ENCODE measurements around the gene TRPM4.
A peak's percentile ranks its signal among the peaks of the same experiment; 100 is the strongest.
"Not testable (repeated sequence)": the region's sequence is repeated elsewhere in the genome, so short reads cannot be mapped to it uniquely, and the experiment has no call there.

TRPM4 gene

GRCh38 chr19:49157445-49158224 lies at the start of gene TRPM4:
TSS of gene TRPM4 (plus strand) at chr19:49157792. CDS start at chr19:49157867, 75 bp downstream.
- DNase-seq (ENCODE audit: low read depth in 2 of 2), result peak in 1 of 2 donors; percentile 51

GRCh38 chr19:49109051-49109450 lies 48.5 kb upstream of the TRPM4 start:
- no peak for DNase-seq (ENCODE audit: low read depth in 2 of 2)

- no peak for DNase-seq (ENCODE audit: low read depth in 2 of 2)
These were observed 47.9 kb upstream of the TRPM4 start for GRCh38 chr19:49109569-49110233.

- DNase-seq (ENCODE audit: low read depth in 2 of 2), result no peak
These were observed 47.0 kb upstream of the TRPM4 start for GRCh38 chr19:49110567-49110966.

GRCh38 chr19:49111218-49111998 lies 46.2 kb upstream of the TRPM4 start:
- no peak for DNase-seq (ENCODE audit: low read depth in 2 of 2)

GRCh38 chr19:49113762-49114629 lies 43.6 kb upstream of the TRPM4 start, which contains the start of gene LIN7B:
TSS of gene LIN7B (plus strand) at chr19:49114370. CDS start at chr19:49114405, 35 bp downstream.
- DNase-seq (ENCODE audit: low read depth in 2 of 2), result peak; percentile 33 to 67

- DNase-seq (ENCODE audit: low read depth in 2 of 2), result peak; percentile 42
These were observed 42.8 kb upstream of the TRPM4 start for GRCh38 chr19:49114630-49115363.

GRCh38 chr19:49116544-49116943 lies 41.0 kb upstream of the TRPM4 start:
- no peak for DNase-seq (ENCODE audit: low read depth in 2 of 2)

GRCh38 chr19:49117677-49118564 lies 39.7 kb upstream of the TRPM4 start:
- no peak for DNase-seq (ENCODE audit: low read depth in 2 of 2)

GRCh38 chr19:49118565-49119410 lies 38.8 kb upstream of the TRPM4 start, which contains the start of gene C19orf73:
TSS of gene C19orf73 (minus strand) at chr19:49119143. CDS start at chr19:49119022, 121 bp downstream.
- peak; percentile 92 for DNase-seq (ENCODE audit: low read depth in 2 of 2)

- no peak for DNase-seq (ENCODE audit: low read depth in 2 of 2)
These were observed 37.9 kb upstream of the TRPM4 start, which contains the start of gene PPFIA3 for GRCh38 chr19:49119411-49120324. TSS of gene PPFIA3 (plus strand) at chr19:49119544. CDS start at chr19:49127874, 8,330 bp downstream.

- no peak for DNase-seq (ENCODE audit: low read depth in 2 of 2)
These were observed 37.3 kb upstream of the TRPM4 start for GRCh38 chr19:49120325-49120683.

- no peak for DNase-seq (ENCODE audit: low read depth in 2 of 2)
These were observed 36.7 kb upstream of the TRPM4 start for GRCh38 chr19:49120868-49121267.

- DNase-seq (ENCODE audit: low read depth in 2 of 2), result not testable (repeated sequence)
These were observed 35.8 kb upstream of the TRPM4 start for GRCh38 chr19:49121841-49122240.

- DNase-seq (ENCODE audit: low read depth in 2 of 2), result not testable (repeated sequence)
These were observed 34.3 kb upstream of the TRPM4 start for GRCh38 chr19:49123285-49123684.

- DNase-seq (ENCODE audit: low read depth in 2 of 2), result no peak
These were observed 32.4 kb upstream of the TRPM4 start for GRCh38 chr19:49125025-49125731.

GRCh38 chr19:49126575-49126974 lies 31.0 kb upstream of the TRPM4 start:
- DNase-seq (ENCODE audit: low read depth in 2 of 2), result no peak

Measured in stimulated activated CD4-positive, alpha-beta T cell treated with anti-CD3 and anti-CD28 coated beads, Interleukin-15, amount 100 ng/mL, for 48 hours (primary cell).